RWPE1 (cell line): ENCODE measurements around the gene FAM221A.

Experiments
- CTCF ChIA-PET: fragments of 350-600 bp; sonication (Branson Sonifier 250); formaldehyde crosslinking; extraction: SDS; loops from one replicate; lab custom pipeline; 2021; lab: Yijun Ruan, JAX
- POLR2A ChIA-PET: fragments of 400-600 bp; formaldehyde crosslinking; extraction: SDS; loops from one replicate; lab custom pipeline; 2020; ENCODE audit warnings: antibody characterized with exemption; ENCODE audit not compliant: low non-redundant PET; lab: Yijun Ruan, JAX
- DNase-seq: peaks from one replicate; pipeline ENCODE4 v3.0.0; 2012; ENCODE audit warnings: low spot score
- H3K27ac ChIP-seq: fragments of 450-650 bp; 2 replicates; pipeline ENCODE4 v1.5.1; 2017
- TF ChIP-seq, protein P1 (sequence below): fragments of 450-650 bp; conservative IDR thresholded peaks from 2 replicates; pipeline ENCODE4 v1.5.1; 2017; ENCODE audit warnings: low read depth, mild to moderate bottlenecking

FAM221A gene

DNA sequence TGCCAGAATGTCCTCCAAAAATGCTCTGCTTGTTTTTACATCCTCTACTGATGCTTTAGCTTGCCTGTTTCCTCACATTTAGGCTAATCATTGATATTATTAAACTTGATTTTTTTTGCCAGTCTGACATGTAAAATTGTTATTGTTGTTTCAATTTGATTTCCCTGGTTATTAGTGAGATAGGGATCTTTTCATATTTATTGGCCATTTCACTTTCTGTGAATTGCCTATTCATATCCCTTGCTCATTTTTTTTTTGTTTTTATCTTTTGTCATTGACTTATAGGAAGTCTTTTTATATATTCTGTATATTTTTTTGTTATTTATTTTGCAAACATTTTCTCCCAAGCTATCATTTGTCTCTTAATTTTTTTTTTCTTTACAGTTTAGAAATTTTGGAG, 13.2 kb downstream of the FAM221A start:
- POLR2A ChIA-PET, result no interaction called here
- CTCF ChIA-PET, result interaction anchor here (0.7 to 1.4 kb wide), 3 partner anchors 8 to 147 kb away, joined by 3 to 6 read pairs (median 5); no protein-coding TSS in a partner anchor
- DNase-seq, result no peak
- H3K27ac ChIP-seq, result no peak overlapping the region
- TF ChIP-seq, protein P1, sequence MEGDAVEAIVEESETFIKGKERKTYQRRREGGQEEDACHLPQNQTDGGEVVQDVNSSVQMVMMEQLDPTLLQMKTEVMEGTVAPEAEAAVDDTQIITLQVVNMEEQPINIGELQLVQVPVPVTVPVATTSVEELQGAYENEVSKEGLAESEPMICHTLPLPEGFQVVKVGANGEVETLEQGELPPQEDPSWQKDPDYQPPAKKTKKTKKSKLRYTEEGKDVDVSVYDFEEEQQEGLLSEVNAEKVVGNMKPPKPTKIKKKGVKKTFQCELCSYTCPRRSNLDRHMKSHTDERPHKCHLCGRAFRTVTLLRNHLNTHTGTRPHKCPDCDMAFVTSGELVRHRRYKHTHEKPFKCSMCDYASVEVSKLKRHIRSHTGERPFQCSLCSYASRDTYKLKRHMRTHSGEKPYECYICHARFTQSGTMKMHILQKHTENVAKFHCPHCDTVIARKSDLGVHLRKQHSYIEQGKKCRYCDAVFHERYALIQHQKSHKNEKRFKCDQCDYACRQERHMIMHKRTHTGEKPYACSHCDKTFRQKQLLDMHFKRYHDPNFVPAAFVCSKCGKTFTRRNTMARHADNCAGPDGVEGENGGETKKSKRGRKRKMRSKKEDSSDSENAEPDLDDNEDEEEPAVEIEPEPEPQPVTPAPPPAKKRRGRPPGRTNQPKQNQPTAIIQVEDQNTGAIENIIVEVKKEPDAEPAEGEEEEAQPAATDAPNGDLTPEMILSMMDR, result no peak

DNA sequence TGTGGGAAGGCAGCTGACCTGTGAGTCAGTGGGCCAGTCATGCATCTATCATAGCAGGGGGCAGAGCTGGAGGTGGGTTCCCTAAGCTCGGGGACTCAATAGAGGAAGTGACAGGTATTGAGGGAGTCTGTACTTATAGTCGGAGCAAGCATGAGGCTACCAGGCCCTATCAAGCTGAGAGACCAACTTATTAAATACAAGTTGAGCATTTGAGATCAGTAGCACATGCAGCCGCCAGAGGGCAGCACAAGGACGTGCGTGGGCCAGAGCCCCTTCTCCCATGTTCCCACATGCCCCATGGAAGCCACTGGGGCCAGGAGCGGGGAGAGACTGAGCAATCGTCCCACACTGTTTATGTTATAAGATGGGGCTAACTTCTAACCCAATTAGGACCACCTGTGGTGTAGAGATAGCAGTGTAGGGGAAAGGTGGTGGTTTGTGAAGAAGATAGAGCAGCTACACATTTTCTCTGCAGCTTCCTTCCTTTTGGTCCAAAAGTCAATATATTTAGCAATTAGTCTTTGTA, 17.0 kb downstream of the FAM221A start:
- ChIA-PET CTCF (interaction anchor here (0.5 to 1.7 kb wide), 15 partner anchors 9 to 1594 kb away, joined by 3 to 6 read pairs (median 3); partner anchors contain the start of gene FAM221A), POLR2A (no interaction called here)
- peak; percentile 40 for DNase-seq
- H3K27ac ChIP-seq, result no peak overlapping the region
- TF ChIP-seq, protein P1, result peak; percentile 78

DNA sequence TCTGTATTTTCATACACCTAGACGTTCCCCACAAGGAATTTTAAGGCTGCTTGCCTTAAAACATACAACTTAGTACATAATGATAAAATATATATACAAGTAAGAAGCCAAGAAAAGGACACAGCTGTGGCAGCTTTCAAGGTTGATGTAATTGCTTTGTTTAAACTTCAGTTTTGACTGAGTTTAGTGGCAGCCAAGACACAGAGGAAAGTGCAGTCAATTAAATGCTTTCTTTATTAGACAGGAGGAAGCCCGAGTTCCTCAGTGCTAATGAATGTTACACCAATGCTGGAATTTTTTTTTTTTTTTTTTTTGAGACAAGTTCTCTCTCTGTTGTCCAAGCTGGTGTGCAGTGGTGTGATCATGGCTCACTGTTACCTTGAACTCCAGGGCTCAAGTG, 18.8 kb downstream of the FAM221A start:
- TF ChIP-seq, protein P1, result no peak
- CTCF ChIA-PET, result no interaction called here
- POLR2A ChIA-PET, result no interaction called here
- H3K27ac ChIP-seq, result no peak overlapping the region
- DNase-seq, result no peak

DNA sequence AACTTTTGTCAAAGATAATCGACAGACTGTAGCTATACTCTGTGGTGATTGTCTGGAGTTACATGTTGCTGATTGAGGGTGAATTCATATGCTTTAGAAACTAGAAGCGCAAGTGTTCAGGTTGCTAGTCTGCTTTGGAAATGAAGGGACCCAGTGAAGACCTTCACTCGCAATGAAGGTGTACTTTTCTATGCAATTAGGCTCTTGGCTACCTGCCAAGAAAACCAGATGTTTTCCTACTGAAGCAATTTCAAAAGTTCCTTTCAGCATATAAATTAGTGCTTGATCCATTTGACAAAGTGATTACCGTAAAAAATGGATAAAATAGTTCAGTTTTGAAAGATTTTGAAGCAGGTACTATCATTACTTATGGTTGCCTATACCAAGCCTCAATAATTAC, 20.0 kb downstream of the FAM221A start:
- DNase-seq, result no peak
- POLR2A ChIA-PET, result no interaction called here
- TF ChIP-seq, protein P1, result no peak
- CTCF ChIA-PET, result no interaction called here
- no peak overlapping the region for H3K27ac ChIP-seq

DNA sequence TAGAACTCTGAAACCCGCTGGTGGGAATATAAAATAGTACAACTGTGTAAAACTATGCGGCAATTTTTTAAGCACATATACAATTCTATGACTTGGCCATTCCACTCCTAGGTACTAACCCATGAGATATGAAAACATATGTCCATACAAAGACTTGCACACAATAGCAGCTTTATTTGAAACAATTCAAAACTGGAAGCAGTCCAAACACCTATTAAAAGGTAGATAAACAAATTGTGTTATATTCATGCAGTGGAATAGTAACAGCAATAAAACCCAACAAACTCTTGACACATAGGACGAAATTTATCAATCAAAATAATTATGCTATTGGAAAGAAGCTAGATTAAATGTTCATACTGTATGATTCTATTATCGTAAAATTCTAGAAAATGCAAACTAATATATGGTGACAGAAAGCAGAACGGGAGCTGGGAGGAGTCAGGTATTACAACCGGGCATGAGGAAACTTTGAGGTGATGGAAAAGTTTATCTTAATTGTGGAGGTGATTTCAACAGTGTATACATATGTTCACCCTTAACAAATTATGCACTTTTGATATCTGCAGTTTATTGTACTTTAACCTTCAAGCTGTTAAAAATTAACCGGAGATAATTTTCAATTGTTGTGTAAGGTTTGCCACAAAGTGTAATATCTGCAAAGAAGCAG, 29.2 kb downstream of the FAM221A start:
- DNase-seq, result no peak
- TF ChIP-seq, protein P1, result no peak
- no peak overlapping the region for H3K27ac ChIP-seq
- POLR2A ChIA-PET, result no interaction called here
- CTCF ChIA-PET, result interaction anchor here (0.6 to 1.6 kb wide), 4 partner anchors 13 to 163 kb away, joined by 3 read pairs; no protein-coding TSS in a partner anchor

DNA sequence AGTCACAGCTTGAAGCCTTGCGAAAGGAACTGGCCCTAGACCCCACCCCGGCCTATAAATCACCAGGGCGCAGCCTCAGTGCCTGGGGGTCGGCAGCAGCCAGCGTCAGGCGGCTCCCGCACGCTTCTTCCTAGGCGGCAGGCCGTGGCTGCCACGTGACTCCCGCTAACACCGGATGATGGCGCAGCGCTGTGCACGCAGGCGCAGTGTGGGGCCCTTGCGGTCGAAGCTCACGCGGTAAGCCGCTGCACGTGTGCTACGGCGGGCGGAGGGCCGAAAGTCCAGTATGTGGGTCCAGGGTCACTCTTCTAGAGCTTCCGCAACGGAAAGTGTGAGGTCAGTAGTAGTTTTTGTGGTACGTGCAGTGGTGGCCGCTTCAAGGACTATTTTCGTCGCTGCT, 30.0 kb downstream of the FAM221A start, which contains the start of gene STK31:
TSS of gene STK31 (plus strand) at position 220 of the 400 bp plus-strand sequence. CDS start at position 287, 67 bp downstream.
- TF ChIP-seq, protein P1, result no peak

More for the DNA sequence above, 30.0 kb downstream of the FAM221A start, which contains the start of gene STK31:
- no peak within 1 kb of the TSS for H3K27ac ChIP-seq
- POLR2A ChIA-PET, result no interaction called here
- DNase-seq, result no peak
- CTCF ChIA-PET, result interaction anchor here (0.7 to 1.5 kb wide), 2 partner anchors 139 to 147 kb away, joined by 3 read pairs; no protein-coding TSS in a partner anchor
